ENCODE measurements around the gene CPAMD8.

GRCh38 chr19:16887353-16888265 is 139.0 kb downstream of the CPAMD8 start:
- no peak for TF ChIP-seq EZH2phosphoT487 (IDR thresholded peaks at IDR 0.05)
- TF ChIP-seq CTCF (IDR thresholded peaks at IDR 0.05), result no peak
- no peak for TF ChIP-seq EZH2 (IDR thresholded peaks at IDR 0.05)
